HL-60 (cell line): ENCODE data around the gene RSBN1L.

Experiments used
- CTCF ChIP-seq: IDR thresholded peaks from one replicate; pipeline ENCODE4 v1.5.1; 2011; ENCODE audit warnings: low read length, control low read depth, inconsistent platforms; ENCODE audit not compliant: insufficient read depth
- POLR2AphosphoS5 ChIP-seq: IDR thresholded peaks from 2 replicates; pipeline ENCODE4 v1.6.1; 2012; ENCODE audit warnings: low read depth
- REST ChIP-seq: IDR thresholded peaks from 2 replicates; pipeline ENCODE4 v1.6.1; 2012; ENCODE audit warnings: low read depth; ENCODE audit not compliant: insufficient replicate concordance

- TF ChIP-seq CTCF = no peak
- TF ChIP-seq REST = no peak
- TF ChIP-seq POLR2AphosphoS5 = no peak
Observed at GRCh38 chr7:77697535-77697831, 1.2 kb downstream of the RSBN1L start.
